ENCODE data around the gene TBCB.

Gene TBCB

DNA sequence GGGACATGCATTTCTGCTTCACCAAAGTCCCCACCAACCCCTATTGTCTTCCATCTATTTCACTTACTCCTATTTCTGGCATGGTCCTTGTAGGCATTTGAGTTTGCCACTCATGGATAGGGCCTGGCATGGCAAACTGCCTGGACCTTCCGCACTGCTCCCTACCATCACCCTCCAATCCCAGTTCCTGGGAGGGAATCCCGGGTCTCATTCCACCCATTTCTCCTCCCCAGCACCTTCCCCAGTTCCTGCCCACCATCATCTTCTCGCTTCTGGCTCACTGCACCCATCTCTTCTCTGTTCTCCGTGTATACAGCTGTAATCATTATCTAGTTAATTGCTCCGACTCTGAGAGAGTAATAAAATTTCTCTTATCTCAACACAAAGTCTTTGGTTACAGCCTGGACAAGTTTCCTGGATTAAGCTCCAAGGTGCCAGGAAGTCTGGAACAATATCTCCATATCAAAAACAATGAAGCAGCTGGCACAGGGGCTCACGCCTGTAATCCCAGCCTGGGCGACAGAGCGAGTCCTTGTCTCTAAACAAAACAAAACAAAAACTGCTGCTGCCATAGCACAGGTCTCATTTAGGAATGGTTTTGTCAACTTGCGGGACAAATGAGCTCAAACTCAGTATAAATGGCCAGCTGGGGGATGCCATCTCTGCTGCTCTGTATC lies 54.0 kb downstream of the TBCB start (continued):
- TF ChIP-seq, protein P1, sequence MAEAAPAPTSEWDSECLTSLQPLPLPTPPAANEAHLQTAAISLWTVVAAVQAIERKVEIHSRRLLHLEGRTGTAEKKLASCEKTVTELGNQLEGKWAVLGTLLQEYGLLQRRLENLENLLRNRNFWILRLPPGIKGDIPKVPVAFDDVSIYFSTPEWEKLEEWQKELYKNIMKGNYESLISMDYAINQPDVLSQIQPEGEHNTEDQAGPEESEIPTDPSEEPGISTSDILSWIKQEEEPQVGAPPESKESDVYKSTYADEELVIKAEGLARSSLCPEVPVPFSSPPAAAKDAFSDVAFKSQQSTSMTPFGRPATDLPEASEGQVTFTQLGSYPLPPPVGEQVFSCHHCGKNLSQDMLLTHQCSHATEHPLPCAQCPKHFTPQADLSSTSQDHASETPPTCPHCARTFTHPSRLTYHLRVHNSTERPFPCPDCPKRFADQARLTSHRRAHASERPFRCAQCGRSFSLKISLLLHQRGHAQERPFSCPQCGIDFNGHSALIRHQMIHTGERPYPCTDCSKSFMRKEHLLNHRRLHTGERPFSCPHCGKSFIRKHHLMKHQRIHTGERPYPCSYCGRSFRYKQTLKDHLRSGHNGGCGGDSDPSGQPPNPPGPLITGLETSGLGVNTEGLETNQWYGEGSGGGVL (tag by site-specific recombination; IDR thresholded peaks at IDR 0.05) = peak; percentile 83
- TF ChIP-seq ZNF221 (tag by site-specific recombination; IDR thresholded peaks at IDR 0.05; ENCODE audit: borderline replicate concordance) (no peak), ZNF23 (tag by site-specific recombination; IDR thresholded peaks at IDR 0.05; ENCODE audit: borderline replicate concordance) (no peak), ZNF223 (tag by site-specific recombination; IDR thresholded peaks at IDR 0.05) (no peak), ZNF391 (tag by site-specific recombination; IDR thresholded peaks at IDR 0.05; ENCODE audit: borderline replicate concordance, low read depth) (peak; percentile 47; the same call in 1 of the 2 replicates), ZNF518A (tag by site-specific recombination; conservative IDR thresholded peaks at IDR 0.05; ENCODE audit: low read depth) (no peak), ZNF645 (tag by site-specific recombination; IDR thresholded peaks at IDR 0.05) (no peak), GLIS2 (tag by site-specific recombination; IDR thresholded peaks at IDR 0.05) (no peak; the same call in none of the 2 replicates), ZNF433 (tag by site-specific recombination; IDR thresholded peaks at IDR 0.05; ENCODE audit: low read depth) (no peak), ZSCAN30 (tag by site-specific recombination; IDR thresholded peaks at IDR 0.05) (peak; percentile 41), ZNF785 (tag by site-specific recombination; IDR thresholded peaks at IDR 0.05) (no peak), ZNF292 (tag by site-specific recombination; IDR thresholded peaks at IDR 0.05; ENCODE audit: borderline replicate concordance, low read depth) (no peak), ZNF626 (tag by site-specific recombination; IDR thresholded peaks at IDR 0.05) (no peak), ZNF843 (tag by site-specific recombination; IDR thresholded peaks at IDR 0.05) (peak; percentile 97), ZNF639 (tag by site-specific recombination; IDR thresholded peaks at IDR 0.05) (peak; percentile 60), ZXDB (tag by site-specific recombination; IDR thresholded peaks at IDR 0.05) (peak; percentile 99), ZNF280C (tag by site-specific recombination; IDR thresholded peaks at IDR 0.05) (no peak), SCRT2 (tag by site-specific recombination; IDR thresholded peaks at IDR 0.05) (no peak), ZNF473 (tag by site-specific recombination; IDR thresholded peaks at IDR 0.05) (no peak), ZNF670 (tag by site-specific recombination; IDR thresholded peaks at IDR 0.05; ENCODE audit: low read depth) (no peak), FEZF1 (tag by site-specific recombination; IDR thresholded peaks at IDR 0.05) (peak; percentile 87), OVOL3 (tag by site-specific recombination; IDR thresholded peaks at IDR 0.05) (no peak; the same call in 1 of the 2 replicates)
- TF ChIP-seq, protein P2, sequence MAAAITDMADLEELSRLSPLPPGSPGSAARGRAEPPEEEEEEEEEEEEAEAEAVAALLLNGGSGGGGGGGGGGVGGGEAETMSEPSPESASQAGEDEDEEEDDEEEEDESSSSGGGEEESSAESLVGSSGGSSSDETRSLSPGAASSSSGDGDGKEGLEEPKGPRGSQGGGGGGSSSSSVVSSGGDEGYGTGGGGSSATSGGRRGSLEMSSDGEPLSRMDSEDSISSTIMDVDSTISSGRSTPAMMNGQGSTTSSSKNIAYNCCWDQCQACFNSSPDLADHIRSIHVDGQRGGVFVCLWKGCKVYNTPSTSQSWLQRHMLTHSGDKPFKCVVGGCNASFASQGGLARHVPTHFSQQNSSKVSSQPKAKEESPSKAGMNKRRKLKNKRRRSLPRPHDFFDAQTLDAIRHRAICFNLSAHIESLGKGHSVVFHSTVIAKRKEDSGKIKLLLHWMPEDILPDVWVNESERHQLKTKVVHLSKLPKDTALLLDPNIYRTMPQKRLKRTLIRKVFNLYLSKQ (tag by site-specific recombination; IDR thresholded peaks at IDR 0.05; ENCODE audit: borderline replicate concordance) = no peak
- TF ChIP-seq, protein P3, sequence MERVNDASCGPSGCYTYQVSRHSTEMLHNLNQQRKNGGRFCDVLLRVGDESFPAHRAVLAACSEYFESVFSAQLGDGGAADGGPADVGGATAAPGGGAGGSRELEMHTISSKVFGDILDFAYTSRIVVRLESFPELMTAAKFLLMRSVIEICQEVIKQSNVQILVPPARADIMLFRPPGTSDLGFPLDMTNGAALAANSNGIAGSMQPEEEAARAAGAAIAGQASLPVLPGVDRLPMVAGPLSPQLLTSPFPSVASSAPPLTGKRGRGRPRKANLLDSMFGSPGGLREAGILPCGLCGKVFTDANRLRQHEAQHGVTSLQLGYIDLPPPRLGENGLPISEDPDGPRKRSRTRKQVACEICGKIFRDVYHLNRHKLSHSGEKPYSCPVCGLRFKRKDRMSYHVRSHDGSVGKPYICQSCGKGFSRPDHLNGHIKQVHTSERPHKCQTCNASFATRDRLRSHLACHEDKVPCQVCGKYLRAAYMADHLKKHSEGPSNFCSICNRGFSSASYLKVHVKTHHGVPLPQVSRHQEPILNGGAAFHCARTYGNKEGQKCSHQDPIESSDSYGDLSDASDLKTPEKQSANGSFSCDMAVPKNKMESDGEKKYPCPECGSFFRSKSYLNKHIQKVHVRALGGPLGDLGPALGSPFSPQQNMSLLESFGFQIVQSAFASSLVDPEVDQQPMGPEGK (tag by site-specific recombination; IDR thresholded peaks at IDR 0.05) = peak; percentile 59

Measured in HEK293 (cell line).